ENCODE results near the gene MAIP1.

Gene MAIP1

GRCh38 chr2:199988151-199988550 is 32.8 kb downstream of the MAIP1 start:
- no peak overlapping the region for H3K27ac ChIP-seq

GRCh38 chr2:199989822-199990221 is 34.4 kb downstream of the MAIP1 start:
- no peak overlapping the region for H3K27ac ChIP-seq
- TF ChIP-seq CTCF (conservative IDR thresholded peaks at IDR 0.05) (no peak), ZFX (IDR thresholded peaks at IDR 0.05) (no peak)

More at GRCh38 chr2:199988151-199988550, 32.8 kb downstream of the MAIP1 start:
- no peak for TF ChIP-seq ZFX (IDR thresholded peaks at IDR 0.05)
- TF ChIP-seq CTCF (conservative IDR thresholded peaks at IDR 0.05): no peak

GRCh38 chr2:199991691-199992090 is 36.3 kb downstream of the MAIP1 start:
- H3K27ac ChIP-seq: no peak overlapping the region
- TF ChIP-seq CTCF (conservative IDR thresholded peaks at IDR 0.05) (no peak), ZFX (IDR thresholded peaks at IDR 0.05) (no peak)

- no peak overlapping the region for H3K27ac ChIP-seq
- TF ChIP-seq ZFX (IDR thresholded peaks at IDR 0.05) (no peak), CTCF (conservative IDR thresholded peaks at IDR 0.05) (no peak)
Observed at GRCh38 chr2:199992296-199992695, 36.9 kb downstream of the MAIP1 start.

GRCh38 chr2:199994371-199994770 is 39.0 kb downstream of the MAIP1 start:
- H3K27ac ChIP-seq: no peak overlapping the region
- TF ChIP-seq CTCF (conservative IDR thresholded peaks at IDR 0.05) (no peak), ZFX (IDR thresholded peaks at IDR 0.05) (no peak)

- no peak for TF ChIP-seq CTCF (conservative IDR thresholded peaks at IDR 0.05)
- TF ChIP-seq ZFX (IDR thresholded peaks at IDR 0.05): no peak
- H3K27ac ChIP-seq: no peak overlapping the region
Observed at GRCh38 chr2:199994896-199995295, 39.5 kb downstream of the MAIP1 start.

GRCh38 chr2:199997296-199997695 is 41.9 kb downstream of the MAIP1 start:
- no peak overlapping the region for H3K27ac ChIP-seq
- TF ChIP-seq CTCF (conservative IDR thresholded peaks at IDR 0.05) (no peak), ZFX (IDR thresholded peaks at IDR 0.05) (no peak)

All from C4-2B (cell line).